ENCODE results near the gene DOC2A. TPM values are rescaled to one million over a fixed set of nuclear protein-coding genes. Genes with fewer than 3 reads are reported as not detected.

DOC2A gene
- total and polyA plus RNA-seq, 9 of the 15 experiments (the other 6 are each of a cell fraction or from before 2014, with no cell fraction given), result 0.03 to 0.38 (median 0.28) TPM; not detected in 1

DNA sequence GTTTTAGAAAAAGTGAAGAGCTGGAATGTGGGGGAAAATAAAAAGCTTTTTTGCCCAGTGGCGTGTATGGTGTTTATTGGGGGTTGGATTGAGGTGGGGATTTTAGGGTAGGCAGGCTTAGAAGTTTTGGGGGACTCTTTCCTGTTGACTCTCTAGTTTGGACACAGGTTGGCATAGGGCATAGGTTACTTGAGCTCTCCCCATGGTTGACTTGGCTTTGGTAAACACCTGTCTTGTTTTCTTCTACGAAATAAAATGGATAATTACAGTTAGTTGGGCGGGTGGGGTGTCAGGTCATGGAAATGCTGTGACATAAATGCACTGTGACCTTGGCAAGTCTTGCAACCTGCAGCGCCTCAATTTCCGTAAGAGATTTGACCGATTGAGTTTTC, 37.8 kb downstream of the DOC2A start:
- Histone ChIP-seq H4K20me1 (replicated peaks; ENCODE audit: control insufficient read depth, insufficient read depth, low read length) (peaks cover 23% of the 10 kb centered on the region), H3K4me3 (no peak overlapping the region), H2AFZ (ENCODE audit: low read depth, low read length) (peak overlapping the region; percentile 88), H3K27ac (ENCODE audit: extremely low read depth, low read depth, low read length) (peak overlapping the region; percentile 65), H3K4me2 (ENCODE audit: insufficient read depth, low read length) (no peak overlapping the region), H3K9me1 (ENCODE audit: control insufficient read depth, insufficient read depth, low read length) (peaks cover 3% of the 10 kb centered on the region), H3K9me3 (replicated peaks; ENCODE audit: control insufficient read depth, insufficient read depth, low read depth, low read length) (no peaks in the 10 kb centered on the region; the same call in 1 of the 2 replicates), H3K9ac (ENCODE audit: insufficient read depth in 1 of 2, low read depth in 2 of 2, low read length in 2 of 2) (peak overlapping the region in 1 of 2 experiments; percentile 19; a peak in 1 of 4 replicates), H3K4me1 (replicated peaks in 1 of 2; ENCODE audit: control insufficient read depth in 2 of 2, insufficient read depth in 2 of 2, low read length in 2 of 2) (peaks cover 26 to 30% of the 10 kb centered on the region in 2 experiments; a peak in 4 of 5 replicates), H3K79me2 (ENCODE audit: control insufficient read depth, insufficient read depth, low read length) (peaks cover 36% of the 10 kb centered on the region), H3K36me3 (ENCODE audit: control insufficient read depth, insufficient read depth, low read length) (peaks cover 42% of the 10 kb centered on the region), H3K27me3 (ENCODE audit: control insufficient read depth in 2 of 2, insufficient read depth in 2 of 2, low read length in 2 of 2) (no peaks in the 10 kb centered on the region)
- BruUV-seq (replicated peaks), result no TSS peak
- in situ Hi-C loops (cut with MboI), result no loop called here
- ChIA-PET CTCF (ENCODE audit: low intra/inter-chr PET ratio) (no interaction called here), POLR2A (interaction anchor here (0.5 to 3.2 kb wide), 14 partner anchors 10 to 274 kb away, joined by 3 to 22 read pairs (median 4); partner anchors contain the start of genes KIF22 and TMEM219)
- WGBS (ENCODE audit: insufficient coverage, low coverage, missing lambda C conversion rate), result 83% methylated on average over 6 of the region's 6 CpGs
- intact Hi-C loops (cut with micrococcal nuclease), result loop anchor here (1.0 kb wide), 1 partner anchor 30 kb away; no protein-coding TSS in a partner anchor
- no peak for ATAC-seq
- FAIRE-seq, result no peak
- no peak for DNase-seq (ENCODE audit: extremely low read depth in 1 of 4, low spot score in 3 of 4)
- TF ChIP-seq ZNF512 (tag; IDR thresholded peaks at IDR 0.05) (no peak), NFRKB (IDR thresholded peaks at IDR 0.05; ENCODE audit: low read depth) (peak; percentile 41; the same call in 1 of the 2 replicates), ZNF589 (CRISPR knock-in tag; IDR thresholded peaks at IDR 0.05; ENCODE audit: low read depth) (no peak), TEAD2 (tag; IDR thresholded peaks at IDR 0.05) (no peak), PHB2 (IDR thresholded peaks at IDR 0.05; ENCODE audit: low read depth) (no peak), ARNT (IDR thresholded peaks at IDR 0.05) (no peak; a peak in 1 of 4 replicates), MAFK (IDR thresholded peaks at IDR 0.05; ENCODE audit: low read length) (no peak), FOSL1 (tag; conservative IDR thresholded peaks at IDR 0.05) (no peak), TBL1XR1 (IDR thresholded peaks at IDR 0.05; ENCODE audit: low read length in 2 of 2) (no peak), ZSCAN32 (CRISPR knock-in tag; IDR thresholded peaks at IDR 0.05) (no peak), XRCC4 (IDR thresholded peaks at IDR 0.05; ENCODE audit: extremely low read depth, insufficient read depth, insufficient read length) (no peak), ZKSCAN3 (CRISPR knock-in tag; IDR thresholded peaks at IDR 0.05) (no peak), ARID2 (IDR thresholded peaks at IDR 0.05) (0 out of 2 replicates have a peak, but pooled peaks have one; percentile 42), MTA2 (IDR thresholded peaks at IDR 0.05; ENCODE audit: low read depth) (no peak), NR2C1 (IDR thresholded peaks at IDR 0.05) (no peak), NR2C1 (tag; IDR thresholded peaks at IDR 0.05) (peak; percentile 62), ELF1 (tag; IDR thresholded peaks at IDR 0.05) (no peak), CC2D1A (IDR thresholded peaks at IDR 0.05) (no peak), ZNF384 (IDR thresholded peaks at IDR 0.05; ENCODE audit: low read depth, low read length) (no peak), SAP30 (IDR thresholded peaks at IDR 0.05; ENCODE audit: borderline replicate concordance, insufficient read depth, low read depth, low read length, poor library complexity, severe bottlenecking) (no peak), ZFP36 (IDR thresholded peaks at IDR 0.05; ENCODE audit: low read depth, low read length, partially characterized antibody) (no peak)
- TF ChIP-seq, protein P1, sequence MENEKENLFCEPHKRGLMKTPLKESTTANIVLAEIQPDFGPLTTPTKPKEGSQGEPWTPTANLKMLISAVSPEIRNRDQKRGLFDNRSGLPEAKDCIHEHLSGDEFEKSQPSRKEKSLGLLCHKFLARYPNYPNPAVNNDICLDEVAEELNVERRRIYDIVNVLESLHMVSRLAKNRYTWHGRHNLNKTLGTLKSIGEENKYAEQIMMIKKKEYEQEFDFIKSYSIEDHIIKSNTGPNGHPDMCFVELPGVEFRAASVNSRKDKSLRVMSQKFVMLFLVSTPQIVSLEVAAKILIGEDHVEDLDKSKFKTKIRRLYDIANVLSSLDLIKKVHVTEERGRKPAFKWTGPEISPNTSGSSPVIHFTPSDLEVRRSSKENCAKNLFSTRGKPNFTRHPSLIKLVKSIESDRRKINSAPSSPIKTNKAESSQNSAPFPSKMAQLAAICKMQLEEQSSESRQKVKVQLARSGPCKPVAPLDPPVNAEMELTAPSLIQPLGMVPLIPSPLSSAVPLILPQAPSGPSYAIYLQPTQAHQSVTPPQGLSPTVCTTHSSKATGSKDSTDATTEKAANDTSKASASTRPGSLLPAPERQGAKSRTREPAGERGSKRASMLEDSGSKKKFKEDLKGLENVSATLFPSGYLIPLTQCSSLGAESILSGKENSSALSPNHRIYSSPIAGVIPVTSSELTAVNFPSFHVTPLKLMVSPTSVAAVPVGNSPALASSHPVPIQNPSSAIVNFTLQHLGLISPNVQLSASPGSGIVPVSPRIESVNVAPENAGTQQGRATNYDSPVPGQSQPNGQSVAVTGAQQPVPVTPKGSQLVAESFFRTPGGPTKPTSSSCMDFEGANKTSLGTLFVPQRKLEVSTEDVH (IDR thresholded peaks at IDR 0.05; ENCODE audit: low read depth, partially characterized antibody), result no peak
